ENCODE measurements around the gene GAS6.

GAS6 gene

GRCh38 chr13:113876346-113877148, 12.7 kb upstream of the GAS6 start:
- TF ChIP-seq EZH2phosphoT487 (conservative IDR thresholded peaks at IDR 0.05; ENCODE audit: low read length) (no peak), CTCF (IDR thresholded peaks at IDR 0.05; ENCODE audit: insufficient read depth, low read length, poor library complexity, severe bottlenecking) (no peak)

GRCh38 chr13:113875837-113876281, 12.0 kb upstream of the GAS6 start:
- H2AFZ ChIP-seq (ENCODE audit: low read depth, low read length, severe bottlenecking), result no peak overlapping the region
- TF ChIP-seq EZH2phosphoT487 (conservative IDR thresholded peaks at IDR 0.05; ENCODE audit: low read length), result no peak
- no peak for TF ChIP-seq CTCF (IDR thresholded peaks at IDR 0.05; ENCODE audit: insufficient read depth, low read length, poor library complexity, severe bottlenecking)
- no peak overlapping the region for H3K9ac ChIP-seq (ENCODE audit: low read length)
- no peaks in the 10 kb centered on the region for H4K20me1 ChIP-seq (ENCODE audit: low read depth, low read length)
- no peak overlapping the region for H3K4me3 ChIP-seq (ENCODE audit: insufficient read depth, low read length, poor library complexity, severe bottlenecking)
- H3K27ac ChIP-seq (ENCODE audit: low read depth, low read length), result no peak overlapping the region
- H3K4me2 ChIP-seq (ENCODE audit: low read depth, low read length, poor library complexity, severe bottlenecking), result no peak overlapping the region
- no peaks in the 10 kb centered on the region for H3K9me3 ChIP-seq (ENCODE audit: insufficient read depth, low read length)
- no peaks in the 10 kb centered on the region for H3K79me2 ChIP-seq (ENCODE audit: insufficient read depth, low read length)
- H3K36me3 ChIP-seq (ENCODE audit: low read length), result no peaks in the 10 kb centered on the region
- H3K9me2 ChIP-seq (replicated peaks; ENCODE audit: insufficient read depth, low read length), result no peaks in the 10 kb centered on the region
- no peaks in the 10 kb centered on the region for H3F3A ChIP-seq (ENCODE audit: insufficient read depth)
- H3K27me3 ChIP-seq (ENCODE audit: low read length), result no peaks in the 10 kb centered on the region

More at GRCh38 chr13:113876346-113877148, 12.7 kb upstream of the GAS6 start:
- Histone ChIP-seq H3K79me2 (ENCODE audit: insufficient read depth, low read length) (no peaks in the 10 kb centered on the region), H2AFZ (ENCODE audit: low read depth, low read length, severe bottlenecking) (no peak overlapping the region), H3K9me3 (ENCODE audit: insufficient read depth, low read length) (no peaks in the 10 kb centered on the region), H4K20me1 (ENCODE audit: low read depth, low read length) (no peaks in the 10 kb centered on the region), H3K4me2 (ENCODE audit: low read depth, low read length, poor library complexity, severe bottlenecking) (no peak overlapping the region), H3K9me2 (replicated peaks; ENCODE audit: insufficient read depth, low read length) (no peaks in the 10 kb centered on the region), H3K27me3 (ENCODE audit: low read length) (no peaks in the 10 kb centered on the region), H3K27ac (ENCODE audit: low read depth, low read length) (no peak overlapping the region), H3F3A (ENCODE audit: insufficient read depth) (no peaks in the 10 kb centered on the region), H3K9ac (ENCODE audit: low read length) (no peak overlapping the region), H3K36me3 (ENCODE audit: low read length) (no peaks in the 10 kb centered on the region), H3K4me3 (ENCODE audit: insufficient read depth, low read length, poor library complexity, severe bottlenecking) (no peak overlapping the region)

- Histone ChIP-seq H3K4me2 (ENCODE audit: low read depth, low read length, poor library complexity, severe bottlenecking) (no peak overlapping the region), H3K27me3 (ENCODE audit: low read length) (no peaks in the 10 kb centered on the region), H2AFZ (ENCODE audit: low read depth, low read length, severe bottlenecking) (no peak overlapping the region), H3K36me3 (ENCODE audit: low read length) (no peaks in the 10 kb centered on the region), H3K9me2 (replicated peaks; ENCODE audit: insufficient read depth, low read length) (no peaks in the 10 kb centered on the region), H3K9ac (ENCODE audit: low read length) (no peak overlapping the region), H3K4me3 (ENCODE audit: insufficient read depth, low read length, poor library complexity, severe bottlenecking) (no peak overlapping the region), H3K9me3 (ENCODE audit: insufficient read depth, low read length) (no peaks in the 10 kb centered on the region), H3F3A (ENCODE audit: insufficient read depth) (no peaks in the 10 kb centered on the region), H3K27ac (ENCODE audit: low read depth, low read length) (no peak overlapping the region), H4K20me1 (ENCODE audit: low read depth, low read length) (no peaks in the 10 kb centered on the region), H3K79me2 (ENCODE audit: insufficient read depth, low read length) (no peaks in the 10 kb centered on the region)
- TF ChIP-seq CTCF (IDR thresholded peaks at IDR 0.05; ENCODE audit: insufficient read depth, low read length, poor library complexity, severe bottlenecking) (no peak), EZH2phosphoT487 (conservative IDR thresholded peaks at IDR 0.05; ENCODE audit: low read length) (no peak)
Observed at GRCh38 chr13:113875429-113875815, 11.5 kb upstream of the GAS6 start.

Data from SU-DHL-6 (cell line).